ENCODE results near the gene CCDC102B. TPM values are rescaled to one million over a fixed set of nuclear protein-coding genes. Genes with fewer than 3 reads are reported as not detected.

Gene CCDC102B
- total and polyA plus RNA-seq, 4 donors = 7.1 to 78.8 (median 19.9) TPM

DNA sequence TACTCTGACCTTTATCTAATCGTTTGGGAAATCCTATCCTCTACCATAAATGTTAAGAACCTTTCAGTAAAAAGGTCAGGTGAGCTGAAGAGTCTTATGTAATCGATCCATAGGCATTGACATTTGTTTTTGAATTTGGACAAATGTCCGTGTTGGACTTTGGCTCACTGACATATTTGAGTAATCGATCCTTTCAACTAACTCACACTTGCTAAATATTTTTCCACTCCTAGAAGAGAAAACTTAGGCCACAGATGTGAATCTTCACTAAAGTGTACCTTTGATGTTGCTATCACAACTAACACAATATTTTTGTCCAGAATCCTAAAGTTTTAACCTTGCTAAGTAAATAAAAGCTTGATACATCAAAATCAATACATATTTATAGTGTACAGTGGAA is 89.5 kb downstream of the CCDC102B start:
- 62 to 72% methylated on average over 4 of the region's 4 CpGs for WGBS, 2 donors
- H3K4me1 ChIP-seq (ENCODE audit: control insufficient read depth in 5 of 5, insufficient read depth in 5 of 5, low read length in 5 of 5) = no peaks in the 10 kb centered on the region
- no peak for DNase-seq
- no peak overlapping the region for H3K9ac ChIP-seq (ENCODE audit: insufficient read depth in 1 of 2, low read length in 2 of 2)
- H3K4me3 ChIP-seq = no peak overlapping the region
- no peaks in the 10 kb centered on the region for H3K27me3 ChIP-seq (ENCODE audit: control insufficient read depth in 3 of 3, insufficient read depth in 3 of 3, low read length in 2 of 3)
- no peak overlapping the region for H3K27ac ChIP-seq (ENCODE audit: low read depth in 1 of 2, low read length in 1 of 2)
- no peaks in the 10 kb centered on the region for H3K36me3 ChIP-seq (ENCODE audit: control insufficient read depth in 4 of 4, insufficient read depth in 4 of 4, low read length in 4 of 4)
- no peak for ATAC-seq (ENCODE audit: insufficient read depth, low FRiP score)
- TF ChIP-seq, protein P1, sequence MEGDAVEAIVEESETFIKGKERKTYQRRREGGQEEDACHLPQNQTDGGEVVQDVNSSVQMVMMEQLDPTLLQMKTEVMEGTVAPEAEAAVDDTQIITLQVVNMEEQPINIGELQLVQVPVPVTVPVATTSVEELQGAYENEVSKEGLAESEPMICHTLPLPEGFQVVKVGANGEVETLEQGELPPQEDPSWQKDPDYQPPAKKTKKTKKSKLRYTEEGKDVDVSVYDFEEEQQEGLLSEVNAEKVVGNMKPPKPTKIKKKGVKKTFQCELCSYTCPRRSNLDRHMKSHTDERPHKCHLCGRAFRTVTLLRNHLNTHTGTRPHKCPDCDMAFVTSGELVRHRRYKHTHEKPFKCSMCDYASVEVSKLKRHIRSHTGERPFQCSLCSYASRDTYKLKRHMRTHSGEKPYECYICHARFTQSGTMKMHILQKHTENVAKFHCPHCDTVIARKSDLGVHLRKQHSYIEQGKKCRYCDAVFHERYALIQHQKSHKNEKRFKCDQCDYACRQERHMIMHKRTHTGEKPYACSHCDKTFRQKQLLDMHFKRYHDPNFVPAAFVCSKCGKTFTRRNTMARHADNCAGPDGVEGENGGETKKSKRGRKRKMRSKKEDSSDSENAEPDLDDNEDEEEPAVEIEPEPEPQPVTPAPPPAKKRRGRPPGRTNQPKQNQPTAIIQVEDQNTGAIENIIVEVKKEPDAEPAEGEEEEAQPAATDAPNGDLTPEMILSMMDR (IDR thresholded peaks at IDR 0.05; ENCODE audit: control extremely low read depth, extremely low read depth) = no peak
- H3K9me3 ChIP-seq (ENCODE audit: control insufficient read depth in 4 of 4, insufficient read depth in 3 of 4, low read length in 3 of 4) = no peaks in the 10 kb centered on the region

DNA sequence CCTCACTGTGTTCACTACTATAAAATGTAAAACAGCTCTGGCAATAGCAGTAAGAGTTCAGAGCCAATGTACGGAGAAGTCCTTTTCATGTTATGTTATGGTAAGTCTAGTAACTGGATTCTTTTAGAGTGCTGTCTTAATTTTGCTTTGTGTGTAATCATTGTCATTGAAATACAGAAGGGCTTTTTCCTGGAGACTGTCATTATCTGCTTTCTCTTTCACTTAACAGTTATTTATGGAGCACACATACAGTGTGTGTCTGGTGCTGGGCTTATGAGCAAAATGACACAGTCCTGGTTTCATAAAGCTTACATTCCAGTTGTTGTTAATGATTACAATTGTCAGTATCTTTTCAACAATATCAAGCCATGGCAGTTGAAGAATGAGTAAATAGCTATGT is 95.5 kb downstream of the CCDC102B start:
- DNase-seq = no peak
- Histone ChIP-seq H3K9me3 (ENCODE audit: control insufficient read depth in 4 of 4, insufficient read depth in 3 of 4, low read length in 3 of 4) (no peaks in the 10 kb centered on the region), H3K4me1 (ENCODE audit: control insufficient read depth in 5 of 5, insufficient read depth in 5 of 5, low read length in 5 of 5) (no peaks in the 10 kb centered on the region), H3K9ac (ENCODE audit: insufficient read depth in 1 of 2, low read length in 2 of 2) (no peak overlapping the region), H3K36me3 (ENCODE audit: control insufficient read depth in 4 of 4, insufficient read depth in 4 of 4, low read length in 4 of 4) (no peaks in the 10 kb centered on the region), H3K27ac (ENCODE audit: low read depth in 1 of 2, low read length in 1 of 2) (no peak overlapping the region), H3K4me3 (no peak overlapping the region), H3K27me3 (ENCODE audit: control insufficient read depth in 3 of 3, insufficient read depth in 3 of 3, low read length in 2 of 3) (no peaks in the 10 kb centered on the region)
- no peak for ATAC-seq (ENCODE audit: insufficient read depth, low FRiP score)
- TF ChIP-seq, protein P1 (IDR thresholded peaks at IDR 0.05; ENCODE audit: control extremely low read depth, extremely low read depth) = no peak
- WGBS, 2 donors = 93 to 95% methylated on average over 1 of the region's 1 CpG

DNA sequence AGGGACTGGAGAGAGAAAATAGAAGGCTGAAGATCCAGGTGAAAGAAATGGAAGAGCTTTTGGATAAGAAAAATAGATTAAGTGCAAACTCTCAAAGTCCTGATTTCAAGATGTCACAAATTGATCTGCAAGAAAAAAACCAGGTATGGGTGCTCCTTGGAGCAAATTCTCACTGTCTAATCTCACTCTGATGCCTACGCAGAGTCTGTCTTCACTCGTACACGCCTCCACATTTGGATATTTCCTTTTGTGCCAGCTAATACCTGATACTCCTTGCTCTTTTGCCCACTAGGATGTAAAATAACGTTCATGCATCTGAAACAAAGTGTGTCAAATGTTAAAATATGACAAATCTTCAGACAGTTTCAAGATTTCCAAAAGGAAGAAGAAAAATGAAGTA is 99.4 kb downstream of the CCDC102B start:
- TF ChIP-seq, protein P1 (IDR thresholded peaks at IDR 0.05; ENCODE audit: control extremely low read depth, extremely low read depth) = no peak
- WGBS, 2 donors = 86 to 89% methylated on average over 4 of the region's 4 CpGs

DNA sequence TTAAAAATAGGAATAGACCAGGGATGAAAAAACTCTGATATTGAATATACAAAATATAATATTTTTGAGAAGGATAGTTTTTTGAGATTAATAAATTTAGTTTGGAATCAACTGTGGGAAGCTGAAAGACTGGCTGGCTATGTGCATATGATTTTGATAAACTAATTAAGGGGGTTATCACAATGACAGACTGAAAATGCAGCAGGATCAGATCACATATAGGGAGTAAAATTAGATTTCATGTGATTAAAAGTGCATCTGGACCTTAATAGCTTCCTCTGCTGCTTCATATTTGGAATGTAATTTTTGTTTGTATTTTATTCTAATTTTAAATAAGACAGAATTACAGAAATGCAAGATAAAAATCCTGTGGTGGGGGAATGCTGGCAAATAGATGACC is 111.7 kb downstream of the CCDC102B start:
- ATAC-seq (ENCODE audit: insufficient read depth, low FRiP score) (no peak), DNase-seq (no peak)
- TF ChIP-seq, protein P1 (IDR thresholded peaks at IDR 0.05; ENCODE audit: control extremely low read depth, extremely low read depth) = no peak
- no peak overlapping the region for H3K9ac ChIP-seq (ENCODE audit: insufficient read depth in 1 of 2, low read length in 2 of 2)
- no peak overlapping the region for H3K4me3 ChIP-seq
- no peaks in the 10 kb centered on the region for H3K27me3 ChIP-seq (ENCODE audit: control insufficient read depth in 3 of 3, insufficient read depth in 3 of 3, low read length in 2 of 3)
- H3K9me3 ChIP-seq (ENCODE audit: control insufficient read depth in 4 of 4, insufficient read depth in 3 of 4, low read length in 3 of 4) = peaks cover 0 to 2% (median 0%) of the 10 kb centered on the region in 4 donors
- H3K27ac ChIP-seq (ENCODE audit: low read depth in 1 of 2, low read length in 1 of 2) = no peak overlapping the region
- no peaks in the 10 kb centered on the region for H3K4me1 ChIP-seq (ENCODE audit: control insufficient read depth in 5 of 5, insufficient read depth in 5 of 5, low read length in 5 of 5)
- no peaks in the 10 kb centered on the region for H3K36me3 ChIP-seq (ENCODE audit: control insufficient read depth in 4 of 4, insufficient read depth in 4 of 4, low read length in 4 of 4)

More for the DNA sequence above, 99.4 kb downstream of the CCDC102B start:
- Histone ChIP-seq H3K4me1 (ENCODE audit: control insufficient read depth in 5 of 5, insufficient read depth in 5 of 5, low read length in 5 of 5) (no peaks in the 10 kb centered on the region), H3K4me3 (no peak overlapping the region), H3K36me3 (ENCODE audit: control insufficient read depth in 4 of 4, insufficient read depth in 4 of 4, low read length in 4 of 4) (no peaks in the 10 kb centered on the region), H3K9ac (ENCODE audit: insufficient read depth in 1 of 2, low read length in 2 of 2) (no peak overlapping the region), H3K9me3 (ENCODE audit: control insufficient read depth in 4 of 4, insufficient read depth in 3 of 4, low read length in 3 of 4) (no peaks in the 10 kb centered on the region), H3K27me3 (ENCODE audit: control insufficient read depth in 3 of 3, insufficient read depth in 3 of 3, low read length in 2 of 3) (no peaks in the 10 kb centered on the region), H3K27ac (ENCODE audit: low read depth in 1 of 2, low read length in 1 of 2) (no peak overlapping the region)
- no peak for ATAC-seq (ENCODE audit: insufficient read depth, low FRiP score)
- no peak for DNase-seq
